Mucosa of rectum (tissue), 2 donors: ENCODE results near the gene ERICH3.

Experiments
- H3K27ac ChIP-seq, 2 donors: one replicate each; pipeline ENCODE4 v1.7.0; 2013; ENCODE audit warnings: inconsistent platforms in 2 of 2, low read depth in 2 of 2, low read length in 2 of 2
- H3K27me3 ChIP-seq, 2 donors: one replicate each; pipeline ENCODE4 v1.7.0; 2013; ENCODE audit warnings: low read length in 2 of 2; ENCODE audit not compliant: control insufficient read depth in 2 of 2, insufficient read depth in 2 of 2
- H3K36me3 ChIP-seq, 2 donors: one replicate each; pipeline ENCODE4 v1.7.0; 2013; ENCODE audit warnings: low read length in 2 of 2; ENCODE audit not compliant: control insufficient read depth in 2 of 2, insufficient read depth in 2 of 2
- H3K4me1 ChIP-seq, 2 donors: one replicate each; pipeline ENCODE4 v1.7.0; 2013; ENCODE audit warnings: low read length in 2 of 2, mild to moderate bottlenecking in 1 of 2; ENCODE audit not compliant: control insufficient read depth in 2 of 2, insufficient read depth in 2 of 2
- H3K4me3 ChIP-seq, 2 donors: one replicate each; pipeline ENCODE4 v1.7.0; 2013; ENCODE audit warnings: low read length in 2 of 2
- H3K9ac ChIP-seq, 2 donors: one replicate each; pipeline ENCODE4 v1.7.0; 2013; ENCODE audit warnings: low read length in 2 of 2, low read depth in 1 of 2, mild to moderate bottlenecking in 1 of 2
- H3K9me3 ChIP-seq, 2 donors: one replicate each; pipeline ENCODE4 v1.7.0; 2013; ENCODE audit warnings: low read length in 2 of 2; ENCODE audit not compliant: control insufficient read depth in 2 of 2
- donor health status: healthy.
- donor health status: Normal muscosa, but diverticular disease.

The ERICH3 gene

DNA sequence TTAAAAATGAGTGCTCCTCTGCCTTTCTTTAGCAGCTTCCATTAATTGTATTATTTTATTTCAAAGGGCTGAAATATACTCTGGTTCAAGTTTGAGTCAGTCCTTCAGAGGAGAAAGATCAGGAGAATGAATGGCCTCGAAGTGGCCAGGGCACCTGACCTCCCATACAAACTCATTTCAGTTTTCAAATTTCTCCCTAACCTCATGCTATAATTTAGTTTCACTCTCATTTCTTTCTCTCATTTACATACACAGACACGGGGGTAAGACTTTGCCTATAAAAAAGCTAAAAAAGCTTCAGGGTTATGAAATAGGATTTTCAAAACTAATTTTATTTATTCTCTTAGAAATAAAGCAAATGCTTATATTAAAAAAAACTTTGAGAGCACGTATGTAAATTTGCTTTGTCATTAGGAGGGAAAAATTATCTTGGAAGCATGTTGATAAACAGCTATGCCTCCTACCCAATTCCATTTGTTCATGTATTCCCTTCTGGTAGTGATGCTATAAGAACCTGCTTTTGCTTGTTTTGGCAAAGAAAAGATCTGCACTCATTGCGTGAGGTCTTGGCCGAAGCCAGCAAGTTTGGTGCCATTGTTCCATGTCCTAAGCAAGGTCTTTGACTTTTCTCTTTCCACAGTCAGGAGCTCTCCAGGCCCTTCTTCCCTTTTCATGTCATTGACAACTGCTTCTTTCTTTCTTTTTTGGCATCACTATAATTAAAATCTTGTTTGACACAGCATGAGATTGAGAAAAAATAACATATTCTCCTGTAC lies 80.8 kb downstream of the ERICH3 start:
- Histone ChIP-seq H3K4me3 (no peak overlapping the region), H3K9ac (no peak overlapping the region), H3K4me1 (no peaks in the 10 kb centered on the region), H3K27ac (no peak overlapping the region), H3K36me3 (no peaks in the 10 kb centered on the region), H3K27me3 (no peaks in the 10 kb centered on the region), H3K9me3 (no peaks in the 10 kb centered on the region)

DNA sequence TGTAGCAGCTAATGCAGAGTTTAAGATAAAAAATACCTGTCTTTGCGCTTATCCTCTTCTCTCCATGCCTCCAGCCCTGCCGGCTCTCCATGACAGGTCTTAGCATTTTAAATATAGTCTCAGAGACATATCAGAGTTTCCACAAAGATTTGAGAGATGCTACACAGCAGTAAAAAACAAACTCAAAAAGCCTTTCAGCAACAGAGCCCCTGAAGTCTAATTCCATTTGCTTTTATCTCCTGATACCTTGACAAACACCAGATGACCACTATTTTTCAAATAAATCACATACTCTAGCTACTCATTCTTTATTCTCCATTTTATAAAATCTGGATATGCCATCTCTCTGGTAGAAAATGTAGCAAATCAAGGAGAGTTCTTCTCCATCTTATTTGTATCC lies 81.6 kb downstream of the ERICH3 start:
- Histone ChIP-seq H3K4me1 (no peaks in the 10 kb centered on the region), H3K36me3 (no peaks in the 10 kb centered on the region), H3K9me3 (no peaks in the 10 kb centered on the region), H3K4me3 (no peak overlapping the region), H3K9ac (no peak overlapping the region), H3K27ac (no peak overlapping the region), H3K27me3 (no peaks in the 10 kb centered on the region)

DNA sequence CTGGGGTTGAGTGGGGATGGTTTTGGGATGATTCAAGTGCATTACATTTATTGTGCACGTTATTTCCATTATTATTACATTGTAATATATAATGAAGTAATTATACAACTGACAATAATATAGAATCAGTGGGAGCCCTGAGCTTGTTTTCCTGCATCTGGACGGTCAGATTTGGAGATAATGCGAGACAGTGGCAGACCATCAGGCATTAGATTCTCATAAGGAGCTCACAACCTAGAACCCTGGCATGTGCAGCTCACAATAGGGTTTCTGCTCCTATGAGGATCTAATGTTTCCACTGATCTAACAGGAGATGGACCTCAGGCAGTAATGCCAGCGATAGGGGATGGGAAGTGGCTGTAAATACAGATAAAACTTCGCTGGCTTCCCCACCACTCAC lies 83.3 kb downstream of the ERICH3 start:
- Histone ChIP-seq H3K4me3 (no peak overlapping the region), H3K9me3 (no peaks in the 10 kb centered on the region), H3K9ac (no peak overlapping the region), H3K27ac (no peak overlapping the region), H3K27me3 (no peaks in the 10 kb centered on the region), H3K36me3 (no peaks in the 10 kb centered on the region), H3K4me1 (no peaks in the 10 kb centered on the region)

DNA sequence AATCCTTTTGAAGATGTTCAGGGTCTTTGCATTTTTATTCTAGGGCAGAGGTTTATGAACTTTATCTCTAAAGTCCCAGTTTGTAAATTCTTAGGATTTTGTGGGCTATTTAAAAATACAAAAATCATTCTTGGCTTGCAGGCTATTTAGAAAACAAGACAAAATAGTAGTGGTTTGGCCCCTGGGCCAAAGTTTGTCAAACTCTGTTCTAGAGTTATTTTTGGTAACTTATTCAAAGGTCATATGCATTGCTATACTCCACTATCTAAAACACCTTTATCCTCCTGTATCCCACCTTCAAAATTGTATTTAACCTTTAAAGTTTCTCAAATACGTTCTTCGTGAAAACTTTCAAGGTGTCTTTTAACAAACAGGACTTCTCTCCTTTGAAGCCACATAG lies 85.7 kb downstream of the ERICH3 start:
- H3K9ac ChIP-seq, result no peak overlapping the region
- no peak overlapping the region for H3K4me3 ChIP-seq
- no peak overlapping the region for H3K27ac ChIP-seq
- H3K27me3 ChIP-seq, result no peaks in the 10 kb centered on the region
- H3K9me3 ChIP-seq, result no peaks in the 10 kb centered on the region
- H3K4me1 ChIP-seq, result no peaks in the 10 kb centered on the region
- H3K36me3 ChIP-seq, result no peaks in the 10 kb centered on the region

DNA sequence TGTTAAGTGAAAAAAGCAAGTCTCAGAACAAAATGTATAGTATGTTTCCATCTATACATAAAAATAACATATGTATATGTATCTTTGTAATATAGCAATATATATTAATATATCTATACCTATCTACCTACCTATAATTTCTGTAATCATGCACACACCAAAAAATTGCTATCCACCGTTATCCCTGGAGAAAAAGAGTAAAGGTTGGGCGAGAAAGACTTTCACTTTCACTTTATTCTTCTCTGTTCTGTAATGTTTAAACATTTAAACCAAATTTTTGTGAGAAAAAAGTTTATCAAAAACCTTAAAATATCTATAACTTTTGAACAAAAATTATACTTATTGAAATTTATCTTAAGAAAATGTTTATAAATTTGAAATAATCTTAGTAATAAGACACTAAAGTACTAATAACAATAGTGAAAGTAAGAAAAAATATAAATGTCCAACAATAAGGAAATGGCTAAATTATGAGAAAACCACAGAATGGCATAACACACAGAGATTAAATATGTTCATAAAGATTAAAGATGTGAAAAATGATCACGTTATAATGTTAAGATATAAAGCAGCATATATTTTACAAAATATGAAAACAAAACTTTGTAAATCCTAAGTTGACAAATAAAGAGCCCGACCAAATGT lies 87.2 kb downstream of the ERICH3 start:
- Histone ChIP-seq H3K9ac (no peak overlapping the region), H3K4me1 (no peaks in the 10 kb centered on the region), H3K36me3 (no peaks in the 10 kb centered on the region), H3K4me3 (no peak overlapping the region), H3K9me3 (no peaks in the 10 kb centered on the region), H3K27me3 (no peaks in the 10 kb centered on the region), H3K27ac (no peak overlapping the region)

DNA sequence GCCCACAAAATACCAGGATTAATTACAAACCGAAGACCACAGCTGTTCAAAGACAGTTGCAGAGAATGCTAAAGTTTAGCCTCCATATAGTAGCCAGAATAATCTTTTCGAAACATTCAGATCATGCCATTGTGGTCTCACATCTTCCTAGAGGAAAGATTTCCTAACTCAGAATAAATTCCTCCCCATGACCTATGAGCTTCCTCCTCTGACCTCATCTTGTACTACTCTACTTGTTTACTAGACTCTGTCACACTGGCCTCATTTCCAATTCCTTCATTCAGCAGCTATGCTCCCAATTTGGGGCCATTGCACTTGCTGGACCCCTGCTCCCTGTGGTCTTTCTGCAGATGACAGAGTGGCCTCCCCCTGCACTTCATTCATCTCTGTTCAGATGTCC lies 89.4 kb downstream of the ERICH3 start:
- Histone ChIP-seq H3K9me3 (no peaks in the 10 kb centered on the region), H3K36me3 (no peaks in the 10 kb centered on the region), H3K27me3 (no peaks in the 10 kb centered on the region), H3K4me1 (no peaks in the 10 kb centered on the region), H3K9ac (no peak overlapping the region), H3K4me3 (no peak overlapping the region), H3K27ac (no peak overlapping the region)

DNA sequence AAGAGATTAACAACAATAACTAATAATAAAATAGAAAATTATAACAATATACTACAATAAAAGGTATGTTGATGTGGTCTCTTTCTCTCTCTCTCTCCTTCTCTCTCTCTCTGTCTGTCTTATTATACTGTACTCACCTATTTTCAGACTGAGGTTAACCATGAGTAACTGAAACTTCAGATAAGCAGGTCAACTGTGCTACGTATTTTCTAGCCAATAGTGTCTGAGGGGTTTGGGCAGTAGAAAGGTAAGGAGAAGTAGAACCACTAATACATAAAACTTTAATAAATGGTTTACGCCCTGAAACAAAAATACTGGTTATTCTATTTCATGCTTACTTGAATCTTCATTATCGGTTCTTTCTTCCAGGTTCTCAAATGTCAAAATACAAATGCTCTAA lies 90.2 kb downstream of the ERICH3 start:
- Histone ChIP-seq H3K4me1 (no peaks in the 10 kb centered on the region), H3K36me3 (no peaks in the 10 kb centered on the region), H3K4me3 (no peak overlapping the region), H3K9ac (no peak overlapping the region), H3K9me3 (no peaks in the 10 kb centered on the region), H3K27me3 (no peaks in the 10 kb centered on the region), H3K27ac (no peak overlapping the region)

DNA sequence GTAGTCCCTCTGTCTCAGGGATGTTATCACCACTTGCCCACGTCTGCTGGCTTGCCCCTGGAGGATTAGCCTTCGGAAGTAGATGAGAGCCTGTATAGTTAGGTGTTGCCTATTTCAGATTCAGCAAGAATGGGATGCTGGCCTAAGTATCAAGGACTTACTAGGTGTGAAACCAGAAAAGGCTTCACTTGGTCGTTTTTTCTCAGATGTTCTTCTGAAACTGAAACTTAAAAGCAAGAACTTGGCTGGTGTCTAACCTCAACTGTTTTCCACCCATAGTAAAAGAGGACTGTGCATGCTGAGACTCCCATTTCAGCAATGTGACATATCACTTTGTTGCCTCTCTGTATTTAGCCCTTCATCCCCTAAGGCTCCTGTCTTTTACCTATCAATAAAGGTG lies 94.2 kb downstream of the ERICH3 start:
- Histone ChIP-seq H3K27me3 (no peaks in the 10 kb centered on the region), H3K4me1 (no peaks in the 10 kb centered on the region), H3K9ac (no peak overlapping the region), H3K36me3 (no peaks in the 10 kb centered on the region), H3K9me3 (no peaks in the 10 kb centered on the region), H3K4me3 (no peak overlapping the region), H3K27ac (no peak overlapping the region)

DNA sequence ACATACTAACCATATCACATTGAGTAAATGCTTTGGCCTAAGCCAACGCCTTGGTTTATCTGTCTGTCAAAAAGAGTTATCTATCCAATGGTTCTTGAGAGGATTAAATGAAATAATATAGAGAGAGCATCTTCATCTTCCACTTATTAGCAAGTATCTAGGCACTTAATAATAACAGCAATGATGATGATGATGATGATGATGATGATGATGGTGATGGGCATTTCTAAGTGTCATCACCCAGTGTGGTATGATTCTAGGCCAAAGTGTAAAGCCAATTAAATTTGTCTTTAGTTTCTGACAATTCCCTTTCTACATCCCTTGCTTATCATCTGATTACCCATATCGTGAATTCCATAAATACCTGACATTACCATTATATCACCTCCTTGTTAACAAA lies 95.5 kb downstream of the ERICH3 start:
- no peak overlapping the region for H3K27ac ChIP-seq
- no peaks in the 10 kb centered on the region for H3K9me3 ChIP-seq
- no peak overlapping the region for H3K4me3 ChIP-seq
- no peaks in the 10 kb centered on the region for H3K4me1 ChIP-seq
- H3K27me3 ChIP-seq, result no peaks in the 10 kb centered on the region
- no peak overlapping the region for H3K9ac ChIP-seq
- H3K36me3 ChIP-seq, result no peaks in the 10 kb centered on the region

DNA sequence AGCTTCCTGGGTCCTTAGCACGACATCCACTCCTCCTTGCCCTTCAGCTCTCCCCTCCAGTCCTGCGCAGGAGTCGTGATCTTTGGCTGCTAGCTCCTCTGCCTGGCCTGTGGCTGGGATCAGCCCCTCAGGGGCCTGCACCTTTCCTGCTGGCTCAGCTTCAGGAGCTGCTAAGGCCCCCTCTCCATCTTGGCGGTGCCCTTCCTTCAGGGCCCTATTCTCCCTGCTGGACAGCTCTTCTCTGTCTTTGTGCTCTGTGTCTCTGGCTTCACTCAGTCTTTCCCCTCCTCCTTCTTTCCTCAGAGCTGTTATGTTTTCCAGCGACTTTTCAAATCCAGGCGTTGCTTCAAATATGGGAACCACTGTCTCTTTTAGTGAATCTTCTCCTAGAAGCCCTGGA lies 101.7 kb downstream of the ERICH3 start:
- Histone ChIP-seq H3K36me3 (no peaks in the 10 kb centered on the region), H3K27ac (no peak overlapping the region), H3K9ac (no peak overlapping the region), H3K4me1 (no peaks in the 10 kb centered on the region), H3K9me3 (no peaks in the 10 kb centered on the region), H3K27me3 (no peaks in the 10 kb centered on the region), H3K4me3 (no peak overlapping the region)
